SU-DHL-6 (cell line): ENCODE data around the gene PLA1A.

Experiments used
- H2AFZ ChIP-seq: fragments of 200-600 bp; sonication (generic); 2 replicates; pipeline ENCODE4 v1.6.1; 2014; ENCODE audit warnings: low read depth, mild to moderate bottlenecking, moderate library complexity, mixed read lengths, antibody characterized with exemption, low read length; ENCODE audit not compliant: severe bottlenecking
- H3F3A ChIP-seq: fragments of 200-600 bp; shearing (Covaris generic); 2 replicates; pipeline ENCODE4 v1.6.0; 2016; ENCODE audit warnings: antibody characterized with exemption, mild to moderate bottlenecking; ENCODE audit not compliant: insufficient read depth
- H3K27ac ChIP-seq: fragments of 200-600 bp; sonication (generic); 2 replicates; pipeline ENCODE4 v1.5.1; 2016; ENCODE audit warnings: low read depth, mild to moderate bottlenecking, low read length, moderate library complexity, mixed read lengths
- H3K27me3 ChIP-seq: fragments of 200-600 bp; sonication (generic), shearing (Covaris generic); 2 replicates; pipeline ENCODE4 v1.6.0; 2014; ENCODE audit warnings: mild to moderate bottlenecking, low read length
- H3K36me3 ChIP-seq: fragments of 200-600 bp; sonication (generic); 2 replicates; pipeline ENCODE4 v1.6.1; 2014; ENCODE audit warnings: mild to moderate bottlenecking, low read length, mixed read lengths
- H3K4me2 ChIP-seq: fragments of 300-600, 200-600 bp; shearing (Covaris generic), sonication (generic); 2 replicates; pipeline ENCODE4 v1.6.0; 2014; ENCODE audit warnings: low read length, low read depth, mild to moderate bottlenecking; ENCODE audit not compliant: poor library complexity, severe bottlenecking
- H3K4me3 ChIP-seq: fragments of 200-600 bp; sonication (generic); 2 replicates; pipeline ENCODE4 v1.5.1; 2014; ENCODE audit warnings: antibody characterized with exemption, low read length, mild to moderate bottlenecking, mixed read lengths; ENCODE audit not compliant: insufficient read depth, poor library complexity, severe bottlenecking
- H3K79me2 ChIP-seq: fragments of 200-600 bp; sonication (generic); 2 replicates; pipeline ENCODE4 v1.6.1; 2014; ENCODE audit warnings: mild to moderate bottlenecking, low read length, moderate library complexity; ENCODE audit not compliant: insufficient read depth
- H3K9ac ChIP-seq: fragments of 200-600 bp; sonication (generic); 2 replicates; pipeline ENCODE4 v1.7.0; 2014; ENCODE audit warnings: mild to moderate bottlenecking, low read length
- H3K9me2 ChIP-seq: fragments of 200-600 bp; sonication (generic); replicated peaks from 2 replicates; pipeline ENCODE4 v1.6.1; 2014; ENCODE audit warnings: low read length; ENCODE audit not compliant: insufficient read depth
- H3K9me3 ChIP-seq: fragments of 200-600 bp; sonication (generic); 2 replicates; pipeline ENCODE4 v1.6.1; 2014; ENCODE audit warnings: low read length, mixed read lengths; ENCODE audit not compliant: insufficient read depth
- H4K20me1 ChIP-seq: fragments of 200-600 bp; sonication (generic); 2 replicates; pipeline ENCODE4 v1.6.1; 2014; ENCODE audit warnings: low read depth, mild to moderate bottlenecking, antibody characterized with exemption, low read length, moderate library complexity, mixed read lengths
- EZH2phosphoT487 ChIP-seq: fragments of 200-600 bp; sonication (generic), shearing (Covaris generic); conservative IDR thresholded peaks from 2 replicates; pipeline ENCODE4 v1.6.1; 2018; ENCODE audit warnings: mild to moderate bottlenecking, antibody characterized with exemption, low read length, moderate library complexity, mixed read lengths
- TF ChIP-seq, protein P1 (sequence below): fragments of 200-600 bp; sonication (generic); IDR thresholded peaks from one replicate; pipeline ENCODE4 v1.5.1; 2017; ENCODE audit warnings: antibody characterized with exemption, mild to moderate bottlenecking, low read length, moderate library complexity; ENCODE audit not compliant: insufficient read depth, poor library complexity, severe bottlenecking

PLA1A gene

DNA sequence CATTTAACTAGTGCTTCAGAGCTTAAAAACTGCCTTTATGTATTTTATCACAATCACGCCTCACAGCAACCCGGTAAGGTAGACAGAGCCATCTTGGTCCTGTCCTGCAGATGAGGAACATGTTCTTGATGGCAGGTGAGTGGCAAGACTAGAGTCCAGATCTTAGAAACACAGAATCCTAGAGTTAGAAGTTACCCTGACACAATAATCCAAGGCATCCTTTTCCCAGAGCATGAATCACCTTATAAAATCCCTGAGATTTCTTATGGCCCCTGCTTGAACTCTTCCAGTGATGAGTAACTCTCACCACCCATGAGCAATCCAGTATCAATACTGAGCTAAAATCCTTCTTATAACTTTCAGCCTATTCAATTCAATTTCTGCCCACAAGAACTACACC is 45.8 kb downstream of the PLA1A start:
- H3K9ac ChIP-seq: no peak overlapping the region

DNA sequence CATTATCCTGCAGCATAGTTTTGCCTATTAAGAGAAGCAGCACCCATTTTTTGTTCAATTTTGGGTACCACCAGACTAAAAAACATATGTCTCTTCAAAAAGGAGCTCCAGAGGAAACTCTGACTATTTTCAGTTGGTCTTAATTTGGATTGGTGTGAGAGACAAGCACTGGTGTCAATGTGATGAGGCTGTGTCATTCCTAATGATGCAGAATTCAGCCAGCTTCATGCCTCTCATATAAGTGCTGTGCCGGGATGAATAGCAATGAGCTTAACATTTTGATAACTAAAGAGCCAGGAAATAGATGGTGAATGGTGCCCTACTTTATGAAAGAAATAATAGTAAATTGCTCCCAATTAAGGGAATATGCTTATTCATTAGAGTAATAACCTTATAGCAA is 46.8 kb downstream of the PLA1A start:
- no peak overlapping the region for H3K9ac ChIP-seq
- no peaks in the 10 kb centered on the region for H3K36me3 ChIP-seq
- H3K4me2 ChIP-seq: no peak overlapping the region
- no peaks in the 10 kb centered on the region for H4K20me1 ChIP-seq
- no peaks in the 10 kb centered on the region for H3F3A ChIP-seq
- H3K79me2 ChIP-seq: no peaks in the 10 kb centered on the region
- H3K9me3 ChIP-seq: no peaks in the 10 kb centered on the region
- no peak overlapping the region for H2AFZ ChIP-seq
- H3K27me3 ChIP-seq: no peaks in the 10 kb centered on the region
- no peak overlapping the region for H3K4me3 ChIP-seq
- TF ChIP-seq, protein P1, sequence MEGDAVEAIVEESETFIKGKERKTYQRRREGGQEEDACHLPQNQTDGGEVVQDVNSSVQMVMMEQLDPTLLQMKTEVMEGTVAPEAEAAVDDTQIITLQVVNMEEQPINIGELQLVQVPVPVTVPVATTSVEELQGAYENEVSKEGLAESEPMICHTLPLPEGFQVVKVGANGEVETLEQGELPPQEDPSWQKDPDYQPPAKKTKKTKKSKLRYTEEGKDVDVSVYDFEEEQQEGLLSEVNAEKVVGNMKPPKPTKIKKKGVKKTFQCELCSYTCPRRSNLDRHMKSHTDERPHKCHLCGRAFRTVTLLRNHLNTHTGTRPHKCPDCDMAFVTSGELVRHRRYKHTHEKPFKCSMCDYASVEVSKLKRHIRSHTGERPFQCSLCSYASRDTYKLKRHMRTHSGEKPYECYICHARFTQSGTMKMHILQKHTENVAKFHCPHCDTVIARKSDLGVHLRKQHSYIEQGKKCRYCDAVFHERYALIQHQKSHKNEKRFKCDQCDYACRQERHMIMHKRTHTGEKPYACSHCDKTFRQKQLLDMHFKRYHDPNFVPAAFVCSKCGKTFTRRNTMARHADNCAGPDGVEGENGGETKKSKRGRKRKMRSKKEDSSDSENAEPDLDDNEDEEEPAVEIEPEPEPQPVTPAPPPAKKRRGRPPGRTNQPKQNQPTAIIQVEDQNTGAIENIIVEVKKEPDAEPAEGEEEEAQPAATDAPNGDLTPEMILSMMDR: no peak
- no peak for TF ChIP-seq EZH2phosphoT487
- no peak overlapping the region for H3K27ac ChIP-seq
- H3K9me2 ChIP-seq: no peaks in the 10 kb centered on the region

More for the DNA sequence above, 45.8 kb downstream of the PLA1A start:
- no peak overlapping the region for H3K4me3 ChIP-seq
- H3K9me3 ChIP-seq: no peaks in the 10 kb centered on the region
- no peaks in the 10 kb centered on the region for H3K79me2 ChIP-seq
- no peak overlapping the region for H3K27ac ChIP-seq
- no peaks in the 10 kb centered on the region for H3K36me3 ChIP-seq
- no peaks in the 10 kb centered on the region for H3F3A ChIP-seq
- H3K9me2 ChIP-seq: no peaks in the 10 kb centered on the region
- TF ChIP-seq, protein P1: no peak
- no peak for TF ChIP-seq EZH2phosphoT487
- no peaks in the 10 kb centered on the region for H4K20me1 ChIP-seq
- no peak overlapping the region for H2AFZ ChIP-seq
- no peak overlapping the region for H3K4me2 ChIP-seq
- no peaks in the 10 kb centered on the region for H3K27me3 ChIP-seq

DNA sequence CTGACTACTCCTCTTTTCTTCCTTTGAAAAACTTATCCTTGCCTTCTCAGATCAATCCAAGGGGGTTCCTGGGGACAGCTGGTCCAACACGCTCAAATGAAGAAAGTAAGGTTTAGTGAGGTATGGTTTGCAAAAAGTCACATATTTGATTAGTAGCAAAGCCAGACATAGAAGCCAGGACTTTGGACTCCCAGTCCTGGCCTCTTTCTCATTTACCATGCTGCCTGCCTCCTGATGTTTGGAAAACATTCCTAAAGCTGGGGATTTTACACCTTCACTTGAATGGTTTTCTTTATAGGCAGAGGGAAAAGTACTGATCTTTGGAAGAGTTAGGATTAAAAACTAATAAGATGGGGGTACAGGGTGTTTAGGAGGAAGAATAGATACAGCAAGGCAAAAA is 48.1 kb downstream of the PLA1A start:
- no peaks in the 10 kb centered on the region for H3K79me2 ChIP-seq
- TF ChIP-seq, protein P1: no peak
- TF ChIP-seq EZH2phosphoT487: no peak

More for the DNA sequence above, 48.1 kb downstream of the PLA1A start:
- H3K4me2 ChIP-seq: no peak overlapping the region
- no peaks in the 10 kb centered on the region for H3K9me3 ChIP-seq
- no peak overlapping the region for H3K4me3 ChIP-seq
- no peaks in the 10 kb centered on the region for H3K9me2 ChIP-seq
- no peak overlapping the region for H2AFZ ChIP-seq
- H3K27ac ChIP-seq: no peak overlapping the region
- no peaks in the 10 kb centered on the region for H3K27me3 ChIP-seq
- no peaks in the 10 kb centered on the region for H3F3A ChIP-seq
- no peaks in the 10 kb centered on the region for H3K36me3 ChIP-seq
- no peak overlapping the region for H3K9ac ChIP-seq
- no peaks in the 10 kb centered on the region for H4K20me1 ChIP-seq
